Measurements from ENCODE around the gene BMF. TPM values are rescaled to one million over a fixed set of nuclear protein-coding genes. Genes with fewer than 3 reads are reported as not detected.
"Not testable (repeated sequence)": the region's sequence is repeated elsewhere in the genome, so short reads cannot be mapped to it uniquely, and the experiment has no call there.

The BMF gene
- total RNA-seq, 1 donor: 8.0 TPM

DNA sequence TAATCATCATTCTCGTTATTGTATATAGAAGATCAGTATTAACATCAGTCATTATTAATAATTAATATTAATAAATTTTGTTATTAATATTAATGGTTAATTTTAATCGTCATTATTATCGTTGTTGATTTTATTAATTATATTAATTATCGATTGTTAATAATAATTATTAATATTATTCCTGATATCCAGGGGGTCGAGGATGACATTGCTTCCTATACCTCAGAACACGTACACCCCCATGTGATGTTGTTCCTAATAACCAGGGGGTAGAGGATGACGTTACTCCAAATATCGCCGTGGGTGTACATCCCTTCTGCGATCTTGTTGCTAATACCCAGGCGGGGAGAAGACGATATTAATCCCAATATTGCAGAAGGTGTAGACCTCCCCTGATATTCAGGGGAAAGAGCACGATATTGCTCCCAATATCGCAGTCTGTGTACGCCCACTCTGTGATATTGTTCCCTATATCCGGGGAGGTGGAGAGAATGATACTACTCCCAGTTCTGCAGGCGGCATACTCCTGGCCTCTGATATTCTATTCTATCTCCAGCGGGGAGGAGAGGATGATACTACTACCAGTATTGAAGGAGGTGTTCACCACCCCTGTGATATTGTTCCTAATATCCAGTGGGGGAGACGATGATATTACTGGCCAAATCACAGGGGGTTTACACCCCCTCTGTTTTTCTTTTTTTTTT is 22.3 kb upstream of the BMF start:
- no peaks in the 10 kb centered on the region for H3K36me3 ChIP-seq (ENCODE audit: insufficient read depth, low read length)
- H3K4me1 ChIP-seq (ENCODE audit: insufficient read depth, low read length): no peaks in the 10 kb centered on the region
- H3K79me2 ChIP-seq (ENCODE audit: insufficient read depth, low read length): no peaks in the 10 kb centered on the region
- no peak overlapping the region for H3K4me2 ChIP-seq (ENCODE audit: insufficient read depth, low read length)
- H3K9me3 ChIP-seq (ENCODE audit: low read depth, low read length): no peaks in the 10 kb centered on the region
- H3K27me3 ChIP-seq (ENCODE audit: insufficient read depth, low read length): peaks cover 8% of the 10 kb centered on the region
- no peak overlapping the region for H3K4me3 ChIP-seq (ENCODE audit: insufficient read depth, low read length)
- H4K20me1 ChIP-seq (ENCODE audit: insufficient read depth, low read length): no peaks in the 10 kb centered on the region
- H2AFZ ChIP-seq (ENCODE audit: low read length): no peak overlapping the region
- H3K27ac ChIP-seq (ENCODE audit: low read depth, low read length): no peak overlapping the region
- TF ChIP-seq, protein P1, sequence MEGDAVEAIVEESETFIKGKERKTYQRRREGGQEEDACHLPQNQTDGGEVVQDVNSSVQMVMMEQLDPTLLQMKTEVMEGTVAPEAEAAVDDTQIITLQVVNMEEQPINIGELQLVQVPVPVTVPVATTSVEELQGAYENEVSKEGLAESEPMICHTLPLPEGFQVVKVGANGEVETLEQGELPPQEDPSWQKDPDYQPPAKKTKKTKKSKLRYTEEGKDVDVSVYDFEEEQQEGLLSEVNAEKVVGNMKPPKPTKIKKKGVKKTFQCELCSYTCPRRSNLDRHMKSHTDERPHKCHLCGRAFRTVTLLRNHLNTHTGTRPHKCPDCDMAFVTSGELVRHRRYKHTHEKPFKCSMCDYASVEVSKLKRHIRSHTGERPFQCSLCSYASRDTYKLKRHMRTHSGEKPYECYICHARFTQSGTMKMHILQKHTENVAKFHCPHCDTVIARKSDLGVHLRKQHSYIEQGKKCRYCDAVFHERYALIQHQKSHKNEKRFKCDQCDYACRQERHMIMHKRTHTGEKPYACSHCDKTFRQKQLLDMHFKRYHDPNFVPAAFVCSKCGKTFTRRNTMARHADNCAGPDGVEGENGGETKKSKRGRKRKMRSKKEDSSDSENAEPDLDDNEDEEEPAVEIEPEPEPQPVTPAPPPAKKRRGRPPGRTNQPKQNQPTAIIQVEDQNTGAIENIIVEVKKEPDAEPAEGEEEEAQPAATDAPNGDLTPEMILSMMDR (IDR thresholded peaks at IDR 0.05; ENCODE audit: extremely low read depth, low read depth, low read length): no peak
- no peak for DNase-seq (ENCODE audit: insufficient read length, low spot score, missing footprints)

DNA sequence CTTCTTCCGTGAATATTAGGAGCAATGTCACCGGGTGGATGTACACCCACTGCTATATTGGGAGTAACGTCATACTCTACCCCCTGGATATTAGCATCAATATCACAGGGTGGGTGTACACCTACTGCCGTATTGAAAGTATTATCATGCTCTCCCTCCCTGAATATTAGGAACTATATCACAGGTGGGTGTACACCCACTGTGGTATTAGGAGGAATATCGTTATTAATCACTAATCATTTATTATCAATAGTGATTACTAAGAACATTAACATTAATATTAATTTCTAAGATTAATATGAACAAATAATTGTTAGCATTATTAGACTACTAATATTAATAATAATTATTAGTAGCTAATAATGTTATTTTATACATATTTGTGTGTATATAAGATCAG is 21.4 kb upstream of the BMF start:
- TF ChIP-seq, protein P1 (IDR thresholded peaks at IDR 0.05; ENCODE audit: extremely low read depth, low read depth, low read length): no peak
- Histone ChIP-seq H3K9me3 (ENCODE audit: low read depth, low read length) (no peaks in the 10 kb centered on the region), H2AFZ (ENCODE audit: low read length) (no peak overlapping the region), H3K27ac (ENCODE audit: low read depth, low read length) (no peak overlapping the region), H4K20me1 (ENCODE audit: insufficient read depth, low read length) (no peaks in the 10 kb centered on the region), H3K4me3 (ENCODE audit: insufficient read depth, low read length) (no peak overlapping the region), H3K4me2 (ENCODE audit: insufficient read depth, low read length) (no peak overlapping the region), H3K36me3 (ENCODE audit: insufficient read depth, low read length) (no peaks in the 10 kb centered on the region), H3K4me1 (ENCODE audit: insufficient read depth, low read length) (no peaks in the 10 kb centered on the region), H3K27me3 (ENCODE audit: insufficient read depth, low read length) (peaks cover 7% of the 10 kb centered on the region), H3K79me2 (ENCODE audit: insufficient read depth, low read length) (no peaks in the 10 kb centered on the region)
- no peak for DNase-seq (ENCODE audit: insufficient read length, low spot score, missing footprints)

DNA sequence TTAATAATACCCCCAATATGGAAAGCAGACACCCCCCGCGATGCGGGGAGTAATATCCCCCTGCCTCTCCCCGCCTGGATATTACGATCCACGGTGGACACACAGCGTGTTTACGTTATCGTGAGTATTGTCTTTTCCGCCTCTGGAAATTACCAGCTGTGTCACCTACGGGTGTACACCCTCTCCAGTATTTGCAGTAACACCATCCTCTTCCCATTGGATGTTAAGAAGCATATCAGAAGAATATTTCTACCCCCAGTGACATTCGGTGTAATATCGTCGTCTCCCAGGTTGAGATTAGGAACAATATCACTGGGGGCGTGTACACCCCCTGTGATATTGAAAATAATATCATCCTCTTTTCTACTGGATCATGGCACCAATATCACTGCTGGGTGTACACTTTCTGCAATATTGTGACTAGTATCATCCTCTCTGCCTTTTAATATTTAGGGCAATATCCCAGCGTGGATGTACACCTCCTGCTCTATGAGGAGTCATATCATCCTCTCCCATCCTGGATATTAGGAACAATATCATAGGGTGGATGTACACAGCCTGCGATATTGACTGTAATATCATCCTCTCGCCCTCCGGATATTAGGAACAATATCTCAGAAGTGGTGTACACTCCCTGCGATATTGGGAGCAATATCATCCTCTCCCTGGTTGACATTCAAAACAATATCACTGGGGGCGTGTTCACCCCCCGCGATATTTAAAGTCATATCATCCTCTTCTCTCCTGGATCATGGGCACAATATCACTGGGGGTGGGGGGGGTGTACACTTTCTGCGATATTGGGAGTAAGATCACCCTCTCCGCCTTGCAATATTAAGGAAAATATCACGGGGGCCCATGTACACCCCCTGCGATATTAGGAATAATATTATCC is 20.3 kb upstream of the BMF start:
- Histone ChIP-seq H3K9me3 (ENCODE audit: low read depth, low read length) (no peaks in the 10 kb centered on the region), H2AFZ (ENCODE audit: low read length) (no peak overlapping the region), H3K36me3 (ENCODE audit: insufficient read depth, low read length) (no peaks in the 10 kb centered on the region), H3K4me3 (ENCODE audit: insufficient read depth, low read length) (no peak overlapping the region), H3K4me1 (ENCODE audit: insufficient read depth, low read length) (no peaks in the 10 kb centered on the region), H3K4me2 (ENCODE audit: insufficient read depth, low read length) (no peak overlapping the region), H4K20me1 (ENCODE audit: insufficient read depth, low read length) (no peaks in the 10 kb centered on the region), H3K27ac (ENCODE audit: low read depth, low read length) (no peak overlapping the region), H3K27me3 (ENCODE audit: insufficient read depth, low read length) (peaks cover 5% of the 10 kb centered on the region), H3K79me2 (ENCODE audit: insufficient read depth, low read length) (no peaks in the 10 kb centered on the region)
- DNase-seq (ENCODE audit: insufficient read length, low spot score, missing footprints): no peak
- TF ChIP-seq, protein P1 (IDR thresholded peaks at IDR 0.05; ENCODE audit: extremely low read depth, low read depth, low read length): no peak

DNA sequence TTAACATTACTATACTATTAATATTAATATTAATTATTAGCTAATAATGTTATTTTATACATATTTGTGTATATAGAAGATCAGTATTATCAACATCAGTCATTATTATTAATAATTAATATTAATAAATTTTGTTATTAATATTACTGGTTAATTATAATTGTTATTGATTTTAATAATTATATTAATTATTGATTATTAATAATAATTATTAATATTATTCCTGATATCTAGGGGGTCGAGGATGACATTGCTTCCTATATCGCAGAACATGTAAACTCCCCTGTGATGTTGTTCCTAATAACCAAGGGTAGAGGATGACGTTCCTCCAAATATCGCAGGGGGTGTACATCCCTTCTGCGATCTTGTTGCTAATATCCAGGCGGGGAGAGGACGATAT is 17.3 kb upstream of the BMF start:
- TF ChIP-seq, protein P1 (IDR thresholded peaks at IDR 0.05; ENCODE audit: extremely low read depth, low read depth, low read length): no peak
- Histone ChIP-seq H3K27ac (ENCODE audit: low read depth, low read length) (no peak overlapping the region), H3K27me3 (ENCODE audit: insufficient read depth, low read length) (peaks cover 13% of the 10 kb centered on the region), H3K9me3 (ENCODE audit: low read depth, low read length) (no peaks in the 10 kb centered on the region), H2AFZ (ENCODE audit: low read length) (no peak overlapping the region), H3K36me3 (ENCODE audit: insufficient read depth, low read length) (no peaks in the 10 kb centered on the region), H3K4me2 (ENCODE audit: insufficient read depth, low read length) (no peak overlapping the region), H3K79me2 (ENCODE audit: insufficient read depth, low read length) (no peaks in the 10 kb centered on the region), H4K20me1 (ENCODE audit: insufficient read depth, low read length) (no peaks in the 10 kb centered on the region), H3K4me3 (ENCODE audit: insufficient read depth, low read length) (no peak overlapping the region), H3K4me1 (ENCODE audit: insufficient read depth, low read length) (no peaks in the 10 kb centered on the region)
- no peak for DNase-seq (ENCODE audit: insufficient read length, low spot score, missing footprints)

DNA sequence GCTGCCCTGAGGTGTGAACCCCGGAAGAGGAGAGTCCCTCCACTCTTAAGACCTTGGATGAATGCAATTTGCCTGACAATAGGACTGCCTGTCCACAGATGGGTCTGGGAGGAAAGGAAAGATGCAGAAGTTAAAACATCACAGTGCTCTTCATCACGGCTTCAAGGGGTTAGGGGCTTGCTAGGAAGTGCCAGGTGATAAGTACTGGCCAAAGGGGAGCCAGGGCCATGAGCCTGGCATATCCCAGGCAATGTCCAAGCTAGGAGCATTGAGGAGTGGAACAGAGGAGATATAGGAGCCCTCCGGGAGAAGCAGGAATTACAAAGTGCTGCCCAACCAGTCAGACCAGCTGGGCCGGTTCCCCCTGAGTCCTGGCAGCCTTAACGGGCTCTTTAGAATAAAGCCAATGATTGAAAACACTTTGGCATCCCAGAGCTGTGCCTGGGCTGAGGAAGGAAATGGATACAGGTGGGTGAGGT is 16.2 kb upstream of the BMF start:
- H4K20me1 ChIP-seq (ENCODE audit: insufficient read depth, low read length); H3K4me1 ChIP-seq (ENCODE audit: insufficient read depth, low read length); H3K4me2 ChIP-seq (ENCODE audit: insufficient read depth, low read length); H3K4me3 ChIP-seq (ENCODE audit: insufficient read depth, low read length); H3K27ac ChIP-seq (ENCODE audit: low read depth, low read length); DNase-seq (ENCODE audit: insufficient read length, low spot score, missing footprints); H3K9me3 ChIP-seq (ENCODE audit: low read depth, low read length); H3K79me2 ChIP-seq (ENCODE audit: insufficient read depth, low read length); H2AFZ ChIP-seq (ENCODE audit: low read length); H3K36me3 ChIP-seq (ENCODE audit: insufficient read depth, low read length): not testable (repeated sequence)
- peaks cover 13% of the 10 kb centered on the region for H3K27me3 ChIP-seq (ENCODE audit: insufficient read depth, low read length)
